Adipocyte (in vitro differentiated cells): ENCODE results near the gene GTF2A1L.
"Not testable (repeated sequence)": the region's sequence is repeated elsewhere in the genome, so short reads cannot be mapped to it uniquely, and the experiment has no call there.

Experiments used
- DNase-seq: peaks from one replicate; pipeline ENCODE4 v3.0.0-alpha.2; 2015; ENCODE audit warnings: low read depth
- H3K27me3 ChIP-seq: replicated peaks from 2 replicates; pipeline ENCODE4 v1.7.0; 2013; ENCODE audit warnings: mild to moderate bottlenecking, low read length, moderate library complexity; ENCODE audit not compliant: control insufficient read depth, insufficient read depth
- H3K36me3 ChIP-seq: 2 replicates; pipeline ENCODE4 v1.7.0; 2013; ENCODE audit warnings: low read length, mild to moderate bottlenecking, moderate library complexity; ENCODE audit not compliant: control insufficient read depth, insufficient read depth, severe bottlenecking
- H3K4me1 ChIP-seq: 2 replicates; pipeline ENCODE4 v1.7.0; 2013; ENCODE audit warnings: mild to moderate bottlenecking, low read length, moderate library complexity; ENCODE audit not compliant: control insufficient read depth, insufficient read depth
- H3K4me3 ChIP-seq: 2 replicates; pipeline ENCODE4 v1.7.0; 2013; ENCODE audit warnings: mild to moderate bottlenecking, low read length, moderate library complexity
- H3K9ac ChIP-seq: 2 replicates; pipeline ENCODE4 v1.7.0; 2013; ENCODE audit warnings: mild to moderate bottlenecking, low read length, moderate library complexity
- H3K9me3 ChIP-seq: 2 replicates; pipeline ENCODE4 v1.7.0; 2013; ENCODE audit warnings: mild to moderate bottlenecking, low read length, moderate library complexity; ENCODE audit not compliant: control insufficient read depth

Gene GTF2A1L

DNA sequence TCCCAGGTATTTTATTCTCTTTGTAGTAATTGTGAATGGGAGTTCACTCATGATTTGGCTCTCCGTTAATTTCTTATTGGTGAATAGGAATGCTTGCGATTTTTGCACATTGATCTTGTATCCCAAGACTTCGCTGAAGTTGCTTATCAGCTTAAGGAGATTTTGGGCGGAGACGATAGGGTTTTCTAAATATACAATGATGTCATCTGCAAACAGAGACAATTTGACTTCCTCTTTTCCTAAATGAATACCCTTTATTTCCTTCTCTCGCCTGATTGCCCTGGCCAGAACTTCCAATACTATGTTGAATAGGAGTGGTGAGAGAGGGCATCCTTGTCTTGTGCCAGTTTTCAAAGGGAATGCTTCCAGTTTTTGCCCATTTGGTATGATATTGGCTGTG lies 86.0 kb downstream of the GTF2A1L start:
- peaks cover 14% of the 10 kb centered on the region for H3K4me1 ChIP-seq
- not testable (repeated sequence) for H3K27me3 ChIP-seq, DNase-seq, H3K4me3 ChIP-seq, H3K36me3 ChIP-seq, H3K9ac ChIP-seq, H3K9me3 ChIP-seq

DNA sequence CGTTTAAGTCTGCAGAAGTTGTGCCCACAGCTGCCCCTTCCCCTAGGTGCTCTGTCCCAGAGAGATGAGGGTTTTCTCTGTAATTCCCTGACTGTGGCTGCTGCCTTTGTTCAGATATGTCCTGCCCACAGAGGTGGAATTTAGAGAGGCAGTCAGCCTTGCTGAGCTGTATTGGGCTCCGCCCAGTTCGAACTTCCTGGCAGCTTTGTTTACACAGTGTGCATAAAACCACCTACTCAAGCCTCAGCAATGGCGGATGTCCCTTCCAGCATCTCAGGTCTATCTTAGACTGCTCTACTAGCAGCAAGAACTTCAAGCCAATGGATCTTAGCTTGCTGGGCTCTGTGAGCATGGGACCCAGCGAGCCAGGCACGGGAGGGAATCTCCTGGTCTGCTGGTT lies 89.8 kb downstream of the GTF2A1L start:
- H3K9me3 ChIP-seq: no peaks in the 10 kb centered on the region
- H3K4me1 ChIP-seq: no peaks in the 10 kb centered on the region
- no peaks in the 10 kb centered on the region for H3K36me3 ChIP-seq
- peaks cover 2% of the 10 kb centered on the region for H3K27me3 ChIP-seq
- H3K9ac ChIP-seq: no peak overlapping the region
- no peak overlapping the region for H3K4me3 ChIP-seq
- no peak for DNase-seq

DNA sequence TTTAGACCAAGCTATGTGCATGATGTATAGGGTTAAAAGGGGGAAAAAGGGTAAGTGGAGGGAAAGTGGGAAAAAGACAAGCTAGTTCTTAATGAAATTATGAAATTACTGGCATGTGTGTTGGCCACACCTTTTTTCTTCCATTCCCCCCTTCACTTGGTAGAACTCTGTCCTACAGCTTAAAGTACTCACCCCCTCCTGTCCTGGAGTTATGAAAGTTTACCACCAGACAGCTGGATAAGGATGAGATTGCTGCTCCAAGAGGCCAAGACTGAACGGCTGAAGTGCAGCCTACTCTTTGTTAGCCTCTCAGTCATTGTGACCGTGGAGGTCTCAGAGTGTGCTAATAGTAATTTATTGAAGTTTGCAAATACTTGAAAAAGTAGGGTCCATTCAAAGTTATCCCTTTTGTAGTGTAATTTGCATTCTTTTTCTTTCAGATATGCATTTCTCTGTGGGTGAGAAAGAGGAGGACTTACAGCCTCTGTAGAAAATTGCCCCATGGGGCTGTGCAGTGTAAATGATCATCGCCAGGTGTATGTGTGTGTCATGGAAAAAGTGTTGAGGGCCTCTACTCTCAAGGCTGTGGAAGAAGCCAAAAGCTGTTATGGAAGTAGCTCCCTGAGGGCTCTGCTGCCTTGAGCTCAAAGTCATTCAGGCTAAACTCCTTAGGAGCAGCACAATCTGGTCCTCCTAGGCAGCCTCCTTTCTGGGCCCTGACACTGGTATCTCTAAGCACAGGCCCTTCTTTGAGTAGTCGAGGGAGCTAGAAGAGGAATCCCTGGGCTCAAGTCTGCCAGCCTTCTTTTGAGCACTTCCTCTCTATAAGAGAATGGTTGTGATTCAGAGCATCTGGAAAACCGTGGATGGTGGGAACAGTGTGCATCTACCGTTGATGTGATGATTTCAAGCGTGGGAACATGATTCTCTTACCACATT lies 91.7 kb downstream of the GTF2A1L start:
- H3K27me3 ChIP-seq: peaks cover 2% of the 10 kb centered on the region
- no peak for DNase-seq
- H3K4me3 ChIP-seq: no peak overlapping the region
- H3K9me3 ChIP-seq: no peaks in the 10 kb centered on the region
- no peaks in the 10 kb centered on the region for H3K36me3 ChIP-seq
- no peaks in the 10 kb centered on the region for H3K4me1 ChIP-seq
- H3K9ac ChIP-seq: no peak overlapping the region

DNA sequence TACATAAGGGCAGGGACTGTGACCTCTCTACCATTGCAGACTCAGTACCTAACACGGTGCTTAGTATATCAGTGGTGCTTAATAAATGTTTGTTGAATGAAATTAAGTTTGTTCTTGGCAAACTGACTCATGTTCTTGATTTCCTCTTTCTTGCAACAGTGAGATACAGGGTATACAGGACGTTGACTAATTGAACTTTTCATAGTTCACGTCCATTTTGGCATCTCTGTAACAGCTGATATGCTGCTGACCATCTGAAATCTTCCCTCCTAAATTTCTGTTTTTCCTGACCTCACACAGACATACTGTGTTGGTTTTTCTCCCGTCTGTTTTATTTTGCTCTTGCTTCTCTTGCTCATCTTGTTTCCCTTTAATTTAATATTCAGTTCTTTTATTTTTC lies 93.7 kb downstream of the GTF2A1L start:
- DNase-seq: peak; percentile 27
- no peak overlapping the region for H3K9ac ChIP-seq
- no peak overlapping the region for H3K4me3 ChIP-seq
- H3K9me3 ChIP-seq: no peaks in the 10 kb centered on the region
- no peaks in the 10 kb centered on the region for H3K36me3 ChIP-seq
- peaks cover 2% of the 10 kb centered on the region for H3K27me3 ChIP-seq
- peaks cover 20% of the 10 kb centered on the region for H3K4me1 ChIP-seq

DNA sequence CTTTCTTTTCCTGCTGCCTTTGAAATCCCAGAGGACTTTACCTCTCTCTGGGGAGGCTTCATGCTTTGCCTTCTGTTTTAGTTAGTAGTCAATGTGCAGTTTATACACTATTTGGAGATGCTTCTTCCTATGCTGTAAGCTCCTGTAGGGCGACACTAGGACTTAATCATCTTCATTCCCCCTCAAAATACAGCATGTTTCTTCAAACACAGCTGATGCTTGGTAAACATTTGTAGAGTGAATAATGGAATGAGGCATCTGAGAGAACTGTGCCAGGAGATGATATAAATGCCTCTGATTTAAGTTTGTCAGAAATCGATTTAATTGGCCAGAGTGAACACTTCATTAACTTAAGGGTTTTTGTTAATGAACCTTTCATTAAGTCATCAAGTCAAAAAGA lies 94.5 kb downstream of the GTF2A1L start:
- no peaks in the 10 kb centered on the region for H3K9me3 ChIP-seq
- no peak for DNase-seq
- H3K27me3 ChIP-seq: peaks cover 2% of the 10 kb centered on the region
- H3K36me3 ChIP-seq: no peaks in the 10 kb centered on the region
- H3K9ac ChIP-seq: no peak overlapping the region
- H3K4me1 ChIP-seq: peaks cover 21% of the 10 kb centered on the region
- H3K4me3 ChIP-seq: no peak overlapping the region

DNA sequence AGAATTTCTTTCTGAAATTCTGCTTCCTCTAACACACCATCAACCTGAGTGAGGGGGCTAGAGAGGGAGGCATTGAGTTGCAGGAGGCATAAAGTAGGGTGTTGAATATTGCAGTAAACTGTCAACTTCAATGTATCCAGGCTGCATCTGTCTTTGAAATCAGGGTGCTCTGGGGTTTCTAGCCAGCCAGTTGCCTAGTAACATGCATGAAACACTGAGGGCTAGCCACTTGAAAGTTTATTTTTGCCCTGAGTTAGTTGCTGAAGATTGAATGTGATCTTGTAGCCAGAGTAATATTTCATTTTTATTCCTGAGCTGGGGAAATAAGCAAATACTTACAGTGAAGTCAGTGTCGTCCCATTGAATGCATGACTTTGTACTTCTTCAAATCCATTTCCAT lies 96.0 kb downstream of the GTF2A1L start:
- Histone ChIP-seq H3K4me3 (no peak overlapping the region), H3K27me3 (peaks cover 2% of the 10 kb centered on the region), H3K36me3 (no peaks in the 10 kb centered on the region), H3K9me3 (no peaks in the 10 kb centered on the region), H3K9ac (no peak overlapping the region), H3K4me1 (peaks cover 21% of the 10 kb centered on the region)
- DNase-seq: no peak

DNA sequence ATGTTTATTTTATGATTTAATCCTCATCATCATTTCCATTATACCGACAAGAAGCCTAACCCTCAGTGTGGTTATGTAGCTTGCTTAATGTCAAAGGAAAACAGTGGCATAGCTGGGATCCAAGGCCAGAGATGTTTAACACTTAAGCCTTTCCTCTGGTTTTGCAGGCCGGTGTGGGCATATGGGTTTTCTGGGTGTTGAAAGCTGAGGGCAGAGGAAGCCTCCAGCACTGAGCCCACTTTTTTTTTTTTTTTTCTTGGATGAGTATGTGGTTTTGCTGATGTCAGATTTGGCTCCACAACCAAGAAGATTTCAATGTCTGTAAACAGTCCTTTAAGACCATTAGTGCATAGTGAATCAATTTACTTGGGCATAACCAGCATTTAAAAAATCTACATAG lies 96.6 kb downstream of the GTF2A1L start:
- no peak overlapping the region for H3K9ac ChIP-seq
- DNase-seq: peak; percentile 62
- peaks cover under 1% of the 10 kb centered on the region for H3K27me3 ChIP-seq
- no peaks in the 10 kb centered on the region for H3K36me3 ChIP-seq
- no peak overlapping the region for H3K4me3 ChIP-seq
- H3K9me3 ChIP-seq: no peaks in the 10 kb centered on the region
- peaks cover 21% of the 10 kb centered on the region for H3K4me1 ChIP-seq

DNA sequence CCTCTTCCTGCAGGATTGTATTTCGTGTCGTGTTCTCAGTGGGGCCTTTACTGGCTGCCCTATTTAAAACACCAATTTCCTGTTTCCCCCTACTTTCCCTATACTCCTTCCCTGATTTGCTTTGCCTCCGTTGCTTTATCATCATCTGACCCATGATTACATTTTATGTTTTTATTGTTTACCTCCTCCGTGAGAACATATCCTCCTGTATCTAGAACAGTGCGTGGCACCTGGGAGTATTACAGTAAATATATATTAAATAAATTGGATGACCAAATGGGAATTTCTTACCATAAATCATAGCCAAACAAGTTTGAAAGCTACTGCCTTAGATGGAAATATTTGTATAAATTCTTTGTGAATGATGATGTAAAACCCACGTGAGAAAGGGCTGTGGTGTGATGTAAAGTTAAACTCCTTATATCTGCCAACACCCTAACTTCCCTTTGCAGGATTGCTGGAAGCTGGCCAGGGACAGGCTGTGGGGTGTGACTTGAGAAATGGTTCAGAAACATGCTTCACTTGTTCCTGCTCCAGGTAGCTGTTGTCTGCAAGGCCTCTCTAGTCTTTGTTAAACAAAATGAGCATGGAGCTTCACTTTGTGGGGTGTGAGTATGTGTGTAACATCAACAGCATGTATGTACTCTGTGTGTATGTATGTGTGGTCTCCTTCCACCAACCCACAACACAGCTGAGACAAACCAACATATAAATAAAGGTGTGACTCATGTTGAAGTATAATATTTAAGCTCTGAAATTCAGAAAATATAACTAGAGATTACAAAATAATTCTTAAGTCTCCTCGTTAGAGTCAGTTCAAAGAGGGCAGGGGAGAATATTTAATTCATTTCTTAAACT lies 97.6 kb downstream of the GTF2A1L start:
- Histone ChIP-seq H3K9me3 (no peaks in the 10 kb centered on the region), H3K27me3 (no peaks in the 10 kb centered on the region), H3K9ac (no peak overlapping the region), H3K4me3 (no peak overlapping the region), H3K36me3 (no peaks in the 10 kb centered on the region), H3K4me1 (peaks cover 21% of the 10 kb centered on the region)
- peak; percentile 47 for DNase-seq

DNA sequence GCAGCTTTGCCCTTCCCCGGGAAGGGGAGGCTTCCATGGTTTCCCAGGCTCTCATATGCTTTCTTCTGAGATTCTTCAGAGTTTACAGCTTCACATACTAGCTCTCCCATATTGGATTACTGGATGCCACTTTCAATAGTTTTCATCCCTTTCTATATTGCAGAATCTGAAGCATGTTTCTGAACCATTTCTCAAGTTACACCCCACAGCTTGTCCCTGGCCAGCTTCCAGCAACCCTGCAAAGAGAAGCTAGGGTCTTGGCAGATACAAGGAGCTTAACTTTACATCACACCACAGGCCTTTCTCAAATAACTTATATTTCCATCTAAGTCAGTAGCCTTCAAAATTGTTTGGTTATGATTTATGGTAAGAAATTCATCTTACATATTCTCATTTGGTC lies 98.3 kb downstream of the GTF2A1L start:
- peaks cover 21% of the 10 kb centered on the region for H3K4me1 ChIP-seq
- no peaks in the 10 kb centered on the region for H3K27me3 ChIP-seq
- DNase-seq: peak; percentile 87
- H3K36me3 ChIP-seq: no peaks in the 10 kb centered on the region
- no peak overlapping the region for H3K9ac ChIP-seq
- no peaks in the 10 kb centered on the region for H3K9me3 ChIP-seq
- no peak overlapping the region for H3K4me3 ChIP-seq

DNA sequence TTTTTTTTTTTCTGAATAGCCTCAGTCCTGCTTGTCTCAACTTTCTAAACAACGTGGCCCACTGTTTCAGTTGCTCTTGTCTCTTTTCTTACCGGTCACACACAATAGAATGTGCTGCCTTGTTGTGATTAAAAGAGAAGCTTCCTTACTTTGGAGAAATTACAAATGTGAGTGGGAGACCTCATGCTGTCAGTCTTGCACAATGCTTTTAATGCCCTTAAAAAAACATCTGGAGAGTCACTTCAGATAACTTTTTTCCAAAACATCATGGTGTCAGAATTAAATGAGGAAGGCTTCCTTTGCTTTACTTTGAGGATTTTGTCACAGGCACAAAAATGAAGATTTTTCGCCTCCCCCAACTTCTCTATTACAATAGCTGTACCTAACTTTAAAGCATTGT lies 100.2 kb downstream of the GTF2A1L start:
- H3K4me1 ChIP-seq: peaks cover 37% of the 10 kb centered on the region
- no peak overlapping the region for H3K9ac ChIP-seq
- no peak overlapping the region for H3K4me3 ChIP-seq
- H3K27me3 ChIP-seq: no peaks in the 10 kb centered on the region
- H3K36me3 ChIP-seq: no peaks in the 10 kb centered on the region
- peak; percentile 59 for DNase-seq
- H3K9me3 ChIP-seq: no peaks in the 10 kb centered on the region

DNA sequence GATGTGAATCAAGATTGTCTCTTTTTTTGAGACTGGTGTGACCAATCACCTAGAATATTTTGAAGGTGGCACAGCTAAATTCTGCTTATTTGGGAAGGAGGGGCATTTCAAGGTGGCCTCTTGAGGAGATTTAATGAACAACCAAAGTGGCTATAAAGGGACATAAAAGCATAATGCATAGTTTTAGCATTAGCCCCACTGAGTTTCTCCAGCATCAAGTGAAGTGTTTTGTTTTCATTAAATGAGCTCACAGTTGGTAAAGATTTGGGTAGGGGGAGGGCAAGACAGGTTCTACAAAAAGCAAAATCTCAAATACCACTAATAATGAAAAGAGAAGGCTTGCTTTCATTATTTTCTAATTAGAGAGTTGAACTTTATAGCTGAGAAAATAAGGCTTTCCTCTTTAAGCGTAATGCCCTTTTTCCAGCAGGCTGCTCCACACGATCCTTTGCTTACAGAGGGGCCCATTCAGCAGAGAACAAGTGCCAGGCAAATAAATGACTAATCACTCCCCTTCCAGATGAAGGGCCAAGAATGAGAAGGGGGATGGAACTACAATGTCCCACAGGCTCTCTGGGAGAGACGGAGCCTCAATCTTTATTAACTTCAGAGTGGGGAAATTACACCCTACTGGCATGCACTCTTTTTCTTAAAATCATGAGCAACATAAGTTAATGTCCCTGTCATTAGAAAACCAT lies 102.0 kb downstream of the GTF2A1L start:
- H3K9ac ChIP-seq: no peak overlapping the region
- no peak for DNase-seq
- H3K27me3 ChIP-seq: no peaks in the 10 kb centered on the region
- H3K9me3 ChIP-seq: no peaks in the 10 kb centered on the region
- H3K4me3 ChIP-seq: no peak overlapping the region
- no peaks in the 10 kb centered on the region for H3K36me3 ChIP-seq
- H3K4me1 ChIP-seq: peaks cover 49% of the 10 kb centered on the region
